Fibroblast of lung (primary cell): ENCODE data around the gene CD200R1L. TPM values are rescaled to one million over a fixed set of nuclear protein-coding genes. Genes with fewer than 3 reads are reported as not detected.

Experiments used
- DNase-seq, 2 donors: peaks; one replicate each; pipeline versions ENCODE4 v3.0.0 to v3.0.0-alpha.2; 2010; ENCODE audit warnings: low read depth in 2 of 2
- H2AFZ ChIP-seq: 2 replicates; pipeline ENCODE4 v1.5.1; 2012; ENCODE audit warnings: low read length, control low read depth, inconsistent platforms
- H3K27ac ChIP-seq: 2 replicates; pipeline ENCODE4 v1.5.1; 2011; ENCODE audit warnings: low read length, control low read depth; ENCODE audit not compliant: insufficient read depth
- H3K27me3 ChIP-seq: 2 replicates; pipeline ENCODE4 v1.5.1; 2011; ENCODE audit warnings: mild to moderate bottlenecking, low read length; ENCODE audit not compliant: control insufficient read depth, insufficient read depth
- H3K36me3 ChIP-seq: 2 replicates; pipeline ENCODE4 v1.5.1; 2011; ENCODE audit warnings: low read length; ENCODE audit not compliant: control insufficient read depth, insufficient read depth
- H3K4me1 ChIP-seq: 2 replicates; pipeline ENCODE4 v1.5.1; 2011; ENCODE audit warnings: low read length; ENCODE audit not compliant: control insufficient read depth, insufficient read depth; ENCODE audit errors: extremely low read depth
- H3K4me2 ChIP-seq: 2 replicates; pipeline ENCODE4 v1.5.1; 2011; ENCODE audit warnings: low read length, control low read depth; ENCODE audit not compliant: insufficient read depth; ENCODE audit errors: extremely low read depth
- H3K4me3 ChIP-seq, 4 experiments: fragments of 200-600 bp in 1 of 4; sonication (generic) in 1 of 4; replicated peaks in 1 of 4; 2 replicates each; pipeline ENCODE4 v1.5.1; 2011 to 2016; ENCODE audit warnings: low read length in 4 of 4, low read depth in 3 of 4, mild to moderate bottlenecking in 3 of 4, control low read depth in 2 of 4, inconsistent platforms in 1 of 4, mixed read lengths in 1 of 4; ENCODE audit not compliant: insufficient read depth in 1 of 4; ENCODE audit errors: control extremely low read depth in 1 of 4
- H3K79me2 ChIP-seq: 2 replicates; pipeline ENCODE4 v1.5.1; 2012; ENCODE audit warnings: mild to moderate bottlenecking, low read length, inconsistent platforms; ENCODE audit not compliant: control insufficient read depth, insufficient read depth
- H3K9ac ChIP-seq: 2 replicates; pipeline ENCODE4 v1.5.1; 2011; ENCODE audit warnings: mild to moderate bottlenecking, low read length, control low read depth; ENCODE audit not compliant: insufficient read depth
- H3K9me3 ChIP-seq: 2 replicates; pipeline ENCODE4 v1.5.1; 2012; ENCODE audit warnings: low read depth, low read length; ENCODE audit not compliant: control insufficient read depth, insufficient read depth
- H4K20me1 ChIP-seq: 2 replicates; pipeline ENCODE4 v1.5.1; 2011; ENCODE audit warnings: low read length; ENCODE audit not compliant: control insufficient read depth, insufficient read depth; ENCODE audit errors: extremely low read depth
- EZH2 ChIP-seq: IDR thresholded peaks from 2 replicates; pipeline ENCODE4 v1.5.1; 2012; ENCODE audit warnings: low read length, control low read depth, mild to moderate bottlenecking; ENCODE audit errors: missing control alignments
- polyA plus RNA-seq, 2 donors: library from polyadenylated mRNA; depleted of rRNA in 1 of 2; stranded (reverse) in 1 of 2; unstranded in 1 of 2; fragments of >200 nt; gene quantifications; 2 replicates each; pipeline ENCODE4 v1.2.1, GENCODE V29; 2011 to 2012; ENCODE audit warnings: missing spikeins in 1 of 2
- total RNA-seq: library from RNA; depleted of rRNA; stranded (reverse); fragments of >200 nt; gene quantifications from 2 replicates; pipeline ENCODE4 v1.2.1, GENCODE V29; 2014
- TF ChIP-seq, protein P1 (sequence below), 2 donors: IDR thresholded peaks in 1 of 2; conservative IDR thresholded peaks in 1 of 2; 1 replicate in 1 of 2; 2 replicates in 1 of 2; pipeline ENCODE4 v1.5.1; 2011 to 2012; ENCODE audit warnings: low read length in 2 of 2, control low read depth in 1 of 2, inconsistent platforms in 1 of 2, low read depth in 1 of 2, mild to moderate bottlenecking in 1 of 2

Gene CD200R1L
- total and polyA plus RNA-seq, 2 donors (not counting 1 experiment from before 2014, with no cell fraction given): not detected

GRCh38 chr3:112769286-112769978, 77.2 kb downstream of the CD200R1L start:
- peak overlapping the region; percentile 13 for H3K27ac ChIP-seq
- peak; percentile 69 to 74 for DNase-seq

DNA sequence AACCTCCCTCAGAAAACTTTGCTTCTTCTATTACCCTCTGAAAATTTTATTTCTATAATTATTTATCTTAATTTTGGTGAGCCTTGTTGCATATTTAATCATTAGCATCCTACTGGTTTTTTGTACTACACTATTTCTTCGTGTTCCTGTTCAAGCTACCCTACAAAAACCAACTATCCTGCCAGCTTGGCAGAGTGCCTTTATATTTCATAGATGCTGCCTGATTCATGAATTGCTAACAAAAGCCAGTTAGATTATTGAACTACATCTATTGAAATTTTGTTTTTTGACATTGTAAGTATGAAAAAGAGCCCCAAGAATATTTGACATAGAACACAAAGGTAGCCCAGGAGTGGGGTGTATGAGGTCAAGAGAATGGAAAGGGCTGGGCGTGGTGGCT, 78.9 kb downstream of the CD200R1L start:
- TF ChIP-seq EZH2: no peak
- TF ChIP-seq, protein P1, sequence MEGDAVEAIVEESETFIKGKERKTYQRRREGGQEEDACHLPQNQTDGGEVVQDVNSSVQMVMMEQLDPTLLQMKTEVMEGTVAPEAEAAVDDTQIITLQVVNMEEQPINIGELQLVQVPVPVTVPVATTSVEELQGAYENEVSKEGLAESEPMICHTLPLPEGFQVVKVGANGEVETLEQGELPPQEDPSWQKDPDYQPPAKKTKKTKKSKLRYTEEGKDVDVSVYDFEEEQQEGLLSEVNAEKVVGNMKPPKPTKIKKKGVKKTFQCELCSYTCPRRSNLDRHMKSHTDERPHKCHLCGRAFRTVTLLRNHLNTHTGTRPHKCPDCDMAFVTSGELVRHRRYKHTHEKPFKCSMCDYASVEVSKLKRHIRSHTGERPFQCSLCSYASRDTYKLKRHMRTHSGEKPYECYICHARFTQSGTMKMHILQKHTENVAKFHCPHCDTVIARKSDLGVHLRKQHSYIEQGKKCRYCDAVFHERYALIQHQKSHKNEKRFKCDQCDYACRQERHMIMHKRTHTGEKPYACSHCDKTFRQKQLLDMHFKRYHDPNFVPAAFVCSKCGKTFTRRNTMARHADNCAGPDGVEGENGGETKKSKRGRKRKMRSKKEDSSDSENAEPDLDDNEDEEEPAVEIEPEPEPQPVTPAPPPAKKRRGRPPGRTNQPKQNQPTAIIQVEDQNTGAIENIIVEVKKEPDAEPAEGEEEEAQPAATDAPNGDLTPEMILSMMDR (conservative IDR thresholded peaks at IDR 0.05 in 1 of 2, IDR thresholded peaks at IDR 0.05 in 1 of 2; ENCODE audit: low read depth in 1 of 2, low read length in 2 of 2): no peak
- no peaks in the 10 kb centered on the region for H3K9me3 ChIP-seq
- no peak overlapping the region for H3K4me2 ChIP-seq
- H3K79me2 ChIP-seq: no peaks in the 10 kb centered on the region
- no peak overlapping the region for H3K9ac ChIP-seq
- no peaks in the 10 kb centered on the region for H3K27me3 ChIP-seq
- no peaks in the 10 kb centered on the region for H3K36me3 ChIP-seq
- H2AFZ ChIP-seq: no peak overlapping the region
- no peaks in the 10 kb centered on the region for H4K20me1 ChIP-seq
- peaks cover 8% of the 10 kb centered on the region for H3K4me1 ChIP-seq
- no peak for DNase-seq
- no peak overlapping the region for H3K4me3 ChIP-seq
- H3K27ac ChIP-seq: no peak overlapping the region

More at GRCh38 chr3:112769286-112769978, 77.2 kb downstream of the CD200R1L start:
- no peaks in the 10 kb centered on the region for H3K27me3 ChIP-seq
- no peaks in the 10 kb centered on the region for H4K20me1 ChIP-seq
- H2AFZ ChIP-seq: no peak overlapping the region
- H3K4me3 ChIP-seq: no peak overlapping the region
- H3K9ac ChIP-seq: no peak overlapping the region
- H3K9me3 ChIP-seq: no peaks in the 10 kb centered on the region
- peaks cover 10% of the 10 kb centered on the region for H3K4me1 ChIP-seq
- no peak for TF ChIP-seq EZH2
- TF ChIP-seq, protein P1 (conservative IDR thresholded peaks at IDR 0.05 in 1 of 2, IDR thresholded peaks at IDR 0.05 in 1 of 2; ENCODE audit: low read depth in 1 of 2, low read length in 2 of 2): no peak
- H3K79me2 ChIP-seq: no peaks in the 10 kb centered on the region
- no peaks in the 10 kb centered on the region for H3K36me3 ChIP-seq
- H3K4me2 ChIP-seq: no peak overlapping the region

DNA sequence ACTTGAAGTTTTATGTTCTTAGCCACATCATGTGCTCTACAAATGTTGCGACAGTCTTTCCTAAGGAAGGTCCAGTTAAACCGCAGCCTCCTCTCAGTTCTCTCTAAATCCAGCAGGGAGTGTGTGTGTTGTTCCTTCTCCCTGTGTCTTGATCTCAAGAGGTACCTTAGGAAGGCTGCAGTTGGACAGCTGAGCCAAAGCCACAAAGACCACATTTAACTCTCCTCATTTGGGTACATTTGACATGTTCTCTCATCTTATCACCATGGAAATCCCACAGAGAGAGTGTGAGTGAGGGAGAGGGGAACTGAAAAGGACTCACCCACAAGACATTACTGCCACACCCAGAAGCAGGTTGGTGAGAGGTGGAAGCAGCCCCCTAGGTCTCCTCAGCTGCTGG, 79.5 kb downstream of the CD200R1L start:
- DNase-seq: no peak
- Histone ChIP-seq H3K9ac (no peak overlapping the region), H3K4me3 (no peak overlapping the region), H3K36me3 (no peaks in the 10 kb centered on the region), H3K4me2 (no peak overlapping the region), H3K27ac (no peak overlapping the region), H3K4me1 (peaks cover 4% of the 10 kb centered on the region), H3K9me3 (no peaks in the 10 kb centered on the region), H4K20me1 (no peaks in the 10 kb centered on the region), H3K27me3 (no peaks in the 10 kb centered on the region), H3K79me2 (no peaks in the 10 kb centered on the region), H2AFZ (no peak overlapping the region)
- TF ChIP-seq, protein P1 (conservative IDR thresholded peaks at IDR 0.05 in 1 of 2, IDR thresholded peaks at IDR 0.05 in 1 of 2; ENCODE audit: low read depth in 1 of 2, low read length in 2 of 2): no peak
- no peak for TF ChIP-seq EZH2

Other genes with a start within 250 kb of the CD200R1L start
- 153 and 366 TPM in 2 replicates for gene CCDC80, start 205.7 kb downstream of the CD200R1L start, total RNA-seq
- gene CCDC80, start 205.7 kb downstream of the CD200R1L start, polyA plus RNA-seq: 131 and 526 TPM in 2 replicates
- gene CD200R1, start 128.2 kb upstream of the CD200R1L start, total RNA-seq: 0.17 TPM in 1 of 2 replicates, not detected in the other
- gene CD200R1, start 128.2 kb upstream of the CD200R1L start, polyA plus RNA-seq: 1.1 TPM in 1 of 2 replicates, not detected in the other
- gene GTPBP8, start 144.1 kb upstream of the CD200R1L start, total RNA-seq: 31.4 and 40.1 TPM in 2 replicates
- gene GTPBP8, start 144.1 kb upstream of the CD200R1L start, polyA plus RNA-seq: 19.3 and 25.2 TPM in 2 replicates